B cell (primary cell): Measurements from ENCODE around the gene IYD. TPM values are rescaled to one million over a fixed set of nuclear protein-coding genes. Genes with fewer than 3 reads are reported as not detected.

Experiments
- ATAC-seq: fragments of 200-7000 bp; cut with Tn5 transposase; one replicate; pipeline ENCODE4 v1.10.0; 2021; ENCODE audit warnings: low read depth, mild to moderate bottlenecking, moderate number of reproducible peaks, moderate library complexity
- CTCF ChIA-PET: fragments of 350-600 bp; sonication (Branson Sonifier 250); formaldehyde crosslinking; loops from one replicate; lab custom pipeline; 2021; ENCODE audit warnings: antibody characterized with exemption, inconsistent platforms; lab: Charles Lee
- POLR2A ChIA-PET: fragments of 350-600 bp; sonication (Branson Sonifier 250); formaldehyde crosslinking; loops from one replicate; lab custom pipeline; 2021; ENCODE audit warnings: antibody characterized with exemption; lab: Charles Lee
- DNase-seq: peaks from one replicate; pipeline ENCODE4 v3.0.0; 2013
- H2AFZ ChIP-seq: 2 replicates; pipeline ENCODE4 v1.6.1; 2012; ENCODE audit warnings: mild to moderate bottlenecking, low read depth, low read length; ENCODE audit not compliant: insufficient read depth, poor library complexity, severe bottlenecking
- H3K27ac ChIP-seq, 2 donors: 1 replicate in 1 of 2; 2 replicates in 1 of 2; pipeline ENCODE4 v1.5.1; 2012 to 2013; ENCODE audit warnings: low read length in 2 of 2, mild to moderate bottlenecking in 2 of 2, moderate library complexity in 1 of 2
- H3K27me3 ChIP-seq, 4 experiments: fragments of 200-600 bp in 1 of 4; sonication (generic) in 1 of 4; replicated peaks in 1 of 4; 1 replicate in 2 of 4; 2 replicates in 2 of 4; pipeline versions ENCODE4 v1.6.1 to v1.7.0; 2013 to 2016; ENCODE audit warnings: low read length in 3 of 4, mild to moderate bottlenecking in 2 of 4, mixed read lengths in 1 of 4, moderate library complexity in 1 of 4; ENCODE audit not compliant: insufficient read depth in 4 of 4, control insufficient read depth in 3 of 4; ENCODE audit errors: control extremely low read depth in 1 of 4
- H3K36me3 ChIP-seq, 2 experiments: replicated peaks in 1 of 2; 1 replicate in 1 of 2; 2 replicates in 1 of 2; pipeline versions ENCODE4 v1.6.1 to v1.7.1; 2013; ENCODE audit warnings: low read length in 1 of 2; ENCODE audit not compliant: insufficient read depth in 2 of 2, control insufficient read depth in 1 of 2; ENCODE audit errors: control extremely low read depth in 1 of 2, extremely low read depth in 1 of 2
- H3K4me1 ChIP-seq, 2 donors: fragments of 200-600 bp in 1 of 2; sonication (generic) in 1 of 2; 1 replicate in 1 of 2; 2 replicates in 1 of 2; pipeline versions ENCODE4 v1.5.1 to v1.6.1; 2013 to 2017; ENCODE audit warnings: low read length in 2 of 2; ENCODE audit not compliant: control insufficient read depth in 2 of 2, insufficient read depth in 2 of 2
- H3K4me2 ChIP-seq: replicated peaks from 2 replicates; pipeline ENCODE3; 2012; ENCODE audit warnings: mild to moderate bottlenecking, low read depth, low read length; ENCODE audit not compliant: poor library complexity, severe bottlenecking
- H3K4me3 ChIP-seq, 5 experiments: fragments of 200-600 bp in 1 of 5; sonication (generic) in 1 of 5; 1 replicate in 3 of 5; 2 replicates in 2 of 5; pipeline versions ENCODE4 v1.5.1 to v1.7.0; 2011 to 2016; ENCODE audit warnings: low read length in 4 of 5, mild to moderate bottlenecking in 4 of 5, low read depth in 2 of 5, control low read depth in 1 of 5, moderate library complexity in 1 of 5; ENCODE audit not compliant: insufficient read depth in 1 of 5; ENCODE audit errors: control extremely low read depth in 1 of 5, extremely low read depth in 1 of 5
- H3K79me2 ChIP-seq: fragments of 200-600 bp; sonication (generic); one replicate; pipeline ENCODE4 v1.6.0; 2016; ENCODE audit warnings: low read length; ENCODE audit not compliant: control insufficient read depth, insufficient read depth
- H3K9ac ChIP-seq: fragments of 200-600 bp; sonication (generic); 2 replicates; pipeline ENCODE4 v1.6.1; 2017; ENCODE audit warnings: mild to moderate bottlenecking, low read length, moderate library complexity
- H3K9me3 ChIP-seq, 3 donors: one replicate each; pipeline versions ENCODE4 v1.6.1 to v1.7.1; 2013; ENCODE audit warnings: low read length in 2 of 3; ENCODE audit not compliant: control insufficient read depth in 2 of 3, insufficient read depth in 1 of 3; ENCODE audit errors: control extremely low read depth in 1 of 3
- H4K20me1 ChIP-seq: 2 replicates; pipeline ENCODE4 v1.6.0; 2012; ENCODE audit warnings: mild to moderate bottlenecking, low read length; ENCODE audit not compliant: insufficient read depth, control insufficient read depth, poor library complexity, severe bottlenecking
- H3K27ac Mint-ChIP-seq: one replicate; pipeline ENCODE4 v1.8.0; 2021; ENCODE audit warnings: mixed read lengths
- H3K27me3 Mint-ChIP-seq: one replicate; pipeline ENCODE4 v1.8.0; 2021; ENCODE audit warnings: mixed read lengths
- H3K4me1 Mint-ChIP-seq: one replicate; pipeline ENCODE4 v1.8.0; 2021; ENCODE audit warnings: mixed read lengths
- H3K4me3 Mint-ChIP-seq: one replicate; pipeline ENCODE4 v1.8.0; 2021; ENCODE audit warnings: mixed read lengths
- H3K9me3 Mint-ChIP-seq: one replicate; pipeline ENCODE4 v1.8.0; 2022; ENCODE audit warnings: mixed read lengths; ENCODE audit not compliant: insufficient read depth
- CTCF ChIP-seq: fragments of 200-600 bp; IDR thresholded peaks from one replicate; pipeline ENCODE4 v1.8.0; 2022; ENCODE audit warnings: antibody characterized with exemption, mild to moderate bottlenecking
- EZH2 ChIP-seq: IDR thresholded peaks from 2 replicates; pipeline ENCODE4 v1.6.1; 2012; ENCODE audit warnings: borderline replicate concordance, low read depth, mild to moderate bottlenecking, moderate library complexity, low read length; ENCODE audit not compliant: insufficient read depth, poor library complexity, severe bottlenecking
- WGBS: methylation state at CpG from one replicate; pipeline ENCODE4 v1.1.5; 2013; ENCODE audit warnings: missing lambda C conversion rate; ENCODE audit not compliant: insufficient coverage; 5-methylcytosine and 5-hydroxymethylcytosine counted together
- intact Hi-C: fragments of 100-400 bp; cut with micrococcal nuclease; formaldehyde crosslinking; loops from one replicate; pipeline ENCODE4 v1.10.0; 2022
- polyA plus RNA-seq: library from polyadenylated mRNA; depleted of rRNA; stranded (reverse); fragments of >200 nt; gene quantifications from 2 replicates; pipeline ENCODE4 v1.2.3, GENCODE V29; 2012
- total RNA-seq, 2 donors: library from RNA; stranded (reverse); fragments of 120-200 nt in 1 of 2; gene quantifications; 1 replicate in 1 of 2; 2 replicates in 1 of 2; pipeline versions ENCODE4 v1.2.3 to v1.2.4, GENCODE V29; 2013 to 2022

The IYD gene
- total and polyA plus RNA-seq, 2 donors (not counting 1 experiment from before 2014, with no cell fraction given): not detected

- Histone ChIP-seq H3K4me2 (peak overlapping the region; percentile 91), H3K4me1 (peaks cover 0 to 5% of the 10 kb centered on the region in 2 donors), H3K27me3 (peaks cover 0 to 4% (median 2%) of the 10 kb centered on the region in 4 experiments), H4K20me1 (no peaks in the 10 kb centered on the region), H3K79me2 (peaks cover 5% of the 10 kb centered on the region), H2AFZ (peak overlapping the region; percentile 93), H3K9ac (peak overlapping the region; percentile 84), H3K36me3 (no peaks in the 10 kb centered on the region), H3K4me3 (peak overlapping the region; percentile 45 to 75 (median 63)), H3K9me3 (no peaks in the 10 kb centered on the region), H3K27ac (peak overlapping the region in 1 of 2 donors; percentile 73)
- peak; percentile 79 for TF ChIP-seq CTCF
- no peak for TF ChIP-seq EZH2
- Mint-ChIP-seq H3K4me3 (peak overlapping the region; percentile 91), H3K9me3 (no peaks in the 10 kb centered on the region), H3K27me3 (peaks cover 23% of the 10 kb centered on the region), H3K27ac (peak overlapping the region; percentile 22), H3K4me1 (peaks cover 14% of the 10 kb centered on the region)
- intact Hi-C loops: loop anchor here (1.0 to 5.0 kb wide), 6 partner anchors 182 to 449 kb away; no protein-coding TSS in a partner anchor
- DNase-seq (peak; percentile 84), ATAC-seq (peak; percentile 82)
- ChIA-PET CTCF (interaction anchor here (0.6 to 9.7 kb wide), 86 partner anchors 9 to 984 kb away, joined by 3 to 378 read pairs (median 4); partner anchors contain the start of gene PLEKHG1), POLR2A (interaction anchor here (1.2 to 1.4 kb wide), 2 partner anchors 182 to 397 kb away, joined by 5 to 7 read pairs; no protein-coding TSS in a partner anchor)
- 36% methylated on average over 4 of the region's 12 CpGs for WGBS
These were observed 49.4 kb downstream of the IYD start for GRCh38 chr6:150417899-150418826.
